GM12872 (cell line): ENCODE measurements around the gene CMIP.

Experiments
- CTCF ChIP-seq: IDR thresholded peaks from 3 replicates; pipeline ENCODE4 v1.5.1; 2011; ENCODE audit warnings: low read depth, mild to moderate bottlenecking, low read length, moderate library complexity; ENCODE audit not compliant: insufficient read depth

The CMIP gene

GRCh38 chr16:81755915-81756614 lies 311.5 kb downstream of the CMIP start:
- TF ChIP-seq CTCF, result no peak

GRCh38 chr16:81756615-81757356 lies 312.2 kb downstream of the CMIP start:
- TF ChIP-seq CTCF, result no peak

GRCh38 chr16:81758376-81758775 lies 313.8 kb downstream of the CMIP start:
- TF ChIP-seq CTCF, result no peak
